Stimulated activated CD8-positive, alpha-beta memory T cell treated with anti-CD3 and anti-CD28 coated beads, Interleukin-15, amount 100 ng/mL, for 48 hours (primary cell): ENCODE measurements around the gene MROH8.

Experiments used
- DNase-seq, 2 donors: peaks; one replicate each; pipeline ENCODE4 v3.0.0-alpha.2; 2020; ENCODE audit warnings: low read depth in 2 of 2

The MROH8 gene

GRCh38 chr20:37178839-37179682, at the start of gene MROH8, which contains the start of gene RPN2:
Gene MROH8, minus strand, starts transcription at chr20:37179548.
Gene RPN2, plus strand, starts transcription at chr20:37179330. Its CDS starts 27 bp downstream, at chr20:37179357.
- DNase-seq, result peak; percentile 93

GRCh38 chr20:37228656-37229055, 49.3 kb upstream of the MROH8 start:
- no peak for DNase-seq

GRCh38 chr20:37228082-37228481, 48.7 kb upstream of the MROH8 start:
- no peak for DNase-seq

- no peak for DNase-seq
These were observed 47.5 kb upstream of the MROH8 start for GRCh38 chr20:37226889-37227288.

GRCh38 chr20:37225146-37225545, 45.8 kb upstream of the MROH8 start:
- DNase-seq, result no peak

GRCh38 chr20:37223053-37223452, 43.7 kb upstream of the MROH8 start:
- DNase-seq, result no peak

GRCh38 chr20:37222086-37222485, 42.7 kb upstream of the MROH8 start:
- DNase-seq, result no peak

GRCh38 chr20:37220731-37221130, 41.4 kb upstream of the MROH8 start:
- no peak for DNase-seq

GRCh38 chr20:37219751-37220668, 40.7 kb upstream of the MROH8 start:
- DNase-seq, result no peak

GRCh38 chr20:37218976-37219375, 39.6 kb upstream of the MROH8 start:
- no peak for DNase-seq

GRCh38 chr20:37218441-37218840, 39.1 kb upstream of the MROH8 start:
- no peak for DNase-seq

GRCh38 chr20:37209661-37210314, 30.4 kb upstream of the MROH8 start:
- no peak for DNase-seq

- DNase-seq, result no peak
These were observed 29.8 kb upstream of the MROH8 start for GRCh38 chr20:37209193-37209592.

- DNase-seq, result no peak
These were observed 27.8 kb upstream of the MROH8 start for GRCh38 chr20:37207171-37207570.

GRCh38 chr20:37205794-37206193, 26.4 kb upstream of the MROH8 start:
- no peak for DNase-seq

GRCh38 chr20:37205130-37205529, 25.8 kb upstream of the MROH8 start:
- DNase-seq, result no peak

GRCh38 chr20:37204056-37204455, 24.7 kb upstream of the MROH8 start:
- no peak for DNase-seq

- no peak for DNase-seq
These were observed 23.1 kb upstream of the MROH8 start for GRCh38 chr20:37202267-37202943.

- DNase-seq, result no peak
These were observed 22.4 kb upstream of the MROH8 start for GRCh38 chr20:37201827-37202162.

- no peak for DNase-seq
These were observed 21.8 kb upstream of the MROH8 start for GRCh38 chr20:37200926-37201826.

- no peak for DNase-seq
These were observed 21.0 kb upstream of the MROH8 start for GRCh38 chr20:37200376-37200775.
